Ishikawa (cell line): ENCODE results near the gene ARID5B.

Source experiments
- CEBPB ChIP-seq: IDR thresholded peaks from 2 replicates; pipeline ENCODE4 v1.6.1; 2012
- CREB1 ChIP-seq: IDR thresholded peaks from 2 replicates; pipeline ENCODE4 v1.6.1; 2012; ENCODE audit warnings: low read depth
- EGR1 ChIP-seq: IDR thresholded peaks from 2 replicates; pipeline ENCODE4 v1.6.1; 2012
- EP300 ChIP-seq: IDR thresholded peaks from 2 replicates; pipeline ENCODE4 v1.6.1; 2012; ENCODE audit warnings: borderline replicate concordance
- FOXM1 ChIP-seq: IDR thresholded peaks from 2 replicates; pipeline ENCODE4 v1.6.1; 2012; ENCODE audit warnings: low read depth, borderline replicate concordance
- MAX ChIP-seq: IDR thresholded peaks from 2 replicates; pipeline ENCODE4 v1.6.1; 2012
- NFIC ChIP-seq: IDR thresholded peaks from 2 replicates; pipeline ENCODE4 v1.6.1; 2012
- RAD21 ChIP-seq: IDR thresholded peaks from 2 replicates; pipeline ENCODE4 v1.6.1; 2012; ENCODE audit warnings: low read depth
- REST ChIP-seq: IDR thresholded peaks from 2 replicates; pipeline ENCODE4 v1.6.1; 2012; ENCODE audit warnings: low read depth, mild to moderate bottlenecking
- TAF1 ChIP-seq: IDR thresholded peaks from 2 replicates; pipeline ENCODE4 v1.6.1; 2012; ENCODE audit warnings: low read depth, mild to moderate bottlenecking
- TCF12 ChIP-seq: IDR thresholded peaks from 2 replicates; pipeline ENCODE4 v1.6.1; 2012; ENCODE audit warnings: low read depth
- TEAD4 ChIP-seq: IDR thresholded peaks from 2 replicates; pipeline ENCODE4 v1.6.1; 2012
- USF1 ChIP-seq: IDR thresholded peaks from 2 replicates; pipeline ENCODE4 v1.6.1; 2012
- YY1 ChIP-seq: IDR thresholded peaks from 2 replicates; pipeline ENCODE4 v1.6.1; 2012; ENCODE audit warnings: low read depth
- ZBTB7A ChIP-seq: IDR thresholded peaks from 2 replicates; pipeline ENCODE4 v1.6.1; 2012; ENCODE audit warnings: low read depth

ARID5B gene

GRCh38 chr10:62036186-62037081 is 134.9 kb downstream of the ARID5B start:
- TF ChIP-seq FOXM1, result no peak

- no peak for TF ChIP-seq YY1
- no peak for TF ChIP-seq CEBPB
- no peak for TF ChIP-seq USF1
- no peak for TF ChIP-seq NFIC
- no peak for TF ChIP-seq CREB1
- TF ChIP-seq TCF12, result no peak
- TF ChIP-seq MAX, result no peak
- no peak for TF ChIP-seq RAD21
- no peak for TF ChIP-seq EP300
- no peak for TF ChIP-seq TAF1
- TF ChIP-seq ZBTB7A, result no peak
- TF ChIP-seq FOXM1, result no peak
- TF ChIP-seq TEAD4, result no peak
These were observed 135.8 kb downstream of the ARID5B start for GRCh38 chr10:62037166-62037831.

GRCh38 chr10:62037890-62038608 is 136.6 kb downstream of the ARID5B start:
- no peak for TF ChIP-seq YY1
- peak; percentile 1; the same call in 1 of the 2 replicates for TF ChIP-seq FOXM1

- TF ChIP-seq CEBPB, result no peak
- TF ChIP-seq RAD21, result peak; percentile 91
- no peak for TF ChIP-seq EP300
- TF ChIP-seq EGR1, result no peak
- TF ChIP-seq TEAD4, result no peak
- no peak for TF ChIP-seq CREB1
- TF ChIP-seq MAX, result 0 out of 2 replicates have a peak, but pooled peaks have one; percentile 18
- TF ChIP-seq ZBTB7A, result no peak
- TF ChIP-seq FOXM1, result 0 out of 2 replicates have a peak, but pooled peaks have one; percentile 3
These were observed 137.2 kb downstream of the ARID5B start for GRCh38 chr10:62038609-62039190.

GRCh38 chr10:62039954-62040353 is 138.5 kb downstream of the ARID5B start:
- TF ChIP-seq FOXM1 (no peak), TEAD4 (no peak), CEBPB (no peak), TCF12 (no peak), TAF1 (no peak), NFIC (no peak), EP300 (no peak), CREB1 (no peak), YY1 (no peak), EGR1 (no peak), REST (no peak), RAD21 (no peak)

- no peak for TF ChIP-seq ZBTB7A
- TF ChIP-seq TEAD4, result no peak
- no peak for TF ChIP-seq RAD21
- no peak for TF ChIP-seq EGR1
- no peak for TF ChIP-seq NFIC
- no peak for TF ChIP-seq MAX
- no peak for TF ChIP-seq TAF1
These were observed 139.4 kb downstream of the ARID5B start for GRCh38 chr10:62040881-62041280.

GRCh38 chr10:62043421-62044021 is 142.0 kb downstream of the ARID5B start:
- TF ChIP-seq MAX (0 out of 2 replicates have a peak, but pooled peaks have one; percentile 34), FOXM1 (no peak), TAF1 (no peak), YY1 (no peak), RAD21 (no peak), USF1 (no peak), TCF12 (no peak)
